K562 (cell line): ENCODE measurements around the gene HECW1. TPM values are rescaled to one million over a fixed set of nuclear protein-coding genes. Genes with fewer than 3 reads are reported as not detected.
"Not testable (repeated sequence)": the region's sequence is repeated elsewhere in the genome, so short reads cannot be mapped to it uniquely, and the experiment has no call there.

ENCODE experiments used
- ATAC-seq: fragments of 200-7000 bp; cut with Tn5 transposase; 3 replicates; pipeline ENCODE4 v1.9.1; 2020; ENCODE audit warnings: moderate library complexity
- BruUV-seq: library from RNA; stranded (reverse); fragments of 400-500 nt; replicated peaks from 2 replicates; lab custom pipeline; 2021; lab: Mats Ljungman, UMichigan
- CTCF ChIA-PET: fragments of 300-600 bp; formaldehyde crosslinking; extraction: SDS; loops from one replicate; lab custom pipeline; 2021; ENCODE audit warnings: low intra/inter-chr PET ratio; lab: Yijun Ruan, JAX
- POLR2A ChIA-PET: fragments of 300-600, 350-650 bp; sonication (Branson Sonifier 250); formaldehyde crosslinking; extraction: SDS; loops from one replicate; lab custom pipeline; 2021; ENCODE audit warnings: antibody characterized with exemption, inconsistent platforms; lab: Yijun Ruan, JAX
- DNase-seq, 4 experiments: peaks; one replicate each; pipeline versions ENCODE4 v3.0.0 to v3.0.0-alpha.2; 2011 to 2018; ENCODE audit warnings: low spot score in 3 of 4, mixed read lengths in 3 of 4; ENCODE audit errors: extremely low read depth in 1 of 4
- FAIRE-seq: peaks from 2 replicates; lab custom pipeline; 2011; peaks lifted over from hg19 to GRCh38; lab: Jason Lieb, UNC
- H2AFZ ChIP-seq: 2 replicates; pipeline ENCODE4 v1.6.0; 2011; ENCODE audit warnings: low read depth, low read length, control low read depth, inconsistent platforms
- H3K27ac ChIP-seq: fragments of 200-600 bp; 3 replicates; pipeline ENCODE4 v1.8.0; 2011; ENCODE audit warnings: low read depth, mild to moderate bottlenecking, control low read depth, inconsistent platforms, low read length, moderate library complexity, mixed read lengths; ENCODE audit errors: extremely low read depth
- H3K27me3 ChIP-seq, 2 experiments: fragments of 300-600 bp in 1 of 2; 2 replicates in 1 of 2; 3 replicates in 1 of 2; pipeline versions ENCODE4 v1.6.0 to v1.8.0; 2011; ENCODE audit warnings: inconsistent platforms in 2 of 2, low read length in 2 of 2, mild to moderate bottlenecking in 1 of 2, mixed read lengths in 1 of 2, moderate library complexity in 1 of 2; ENCODE audit not compliant: control insufficient read depth in 2 of 2, insufficient read depth in 2 of 2
- H3K36me3 ChIP-seq: fragments of 300-600 bp; 3 replicates; pipeline ENCODE4 v1.8.0; 2011; ENCODE audit warnings: mild to moderate bottlenecking, low read length, inconsistent platforms; ENCODE audit not compliant: control insufficient read depth, insufficient read depth
- H3K4me1 ChIP-seq, 2 experiments: fragments of 200-600 bp in 1 of 2; replicated peaks in 1 of 2; 2 replicates in 1 of 2; 3 replicates in 1 of 2; pipeline versions ENCODE4 v1.5.1 to v1.8.0; 2011; ENCODE audit warnings: inconsistent platforms in 2 of 2, low read length in 2 of 2, mild to moderate bottlenecking in 1 of 2, mixed read lengths in 1 of 2, moderate library complexity in 1 of 2; ENCODE audit not compliant: control insufficient read depth in 2 of 2, insufficient read depth in 2 of 2
- H3K4me2 ChIP-seq: 2 replicates; pipeline ENCODE4 v1.6.1; 2011; ENCODE audit warnings: low read length, control low read depth, inconsistent platforms, mixed read lengths; ENCODE audit not compliant: insufficient read depth
- H3K4me3 ChIP-seq: fragments of 200-600 bp; sonication (generic), shearing (Covaris generic); 2 replicates; pipeline ENCODE4 v1.5.1; 2016; ENCODE audit warnings: control low read depth, inconsistent platforms
- H3K79me2 ChIP-seq: fragments of 200-600 bp; 3 replicates; pipeline ENCODE4 v1.8.0; 2011; ENCODE audit warnings: low read length, inconsistent platforms; ENCODE audit not compliant: control insufficient read depth, insufficient read depth
- H3K9ac ChIP-seq, 2 experiments: 2 replicates each; pipeline versions ENCODE4 v1.6.0 to v1.6.1; 2011; ENCODE audit warnings: low read depth in 2 of 2, low read length in 2 of 2, control low read depth in 1 of 2, inconsistent platforms in 1 of 2, mild to moderate bottlenecking in 1 of 2, mixed read lengths in 1 of 2; ENCODE audit not compliant: insufficient read depth in 1 of 2
- H3K9me1 ChIP-seq: one replicate; pipeline ENCODE4 v1.6.0; 2011; ENCODE audit warnings: inconsistent platforms, mild to moderate bottlenecking, low read length, moderate library complexity; ENCODE audit not compliant: control insufficient read depth, insufficient read depth
- H3K9me3 ChIP-seq: replicated peaks from 2 replicates; pipeline ENCODE4 v1.5.1; 2011; ENCODE audit warnings: low read depth, low read length, inconsistent platforms; ENCODE audit not compliant: control insufficient read depth, insufficient read depth
- H4K20me1 ChIP-seq: replicated peaks from 2 replicates; pipeline ENCODE4 v1.6.1; 2011; ENCODE audit warnings: low read length, inconsistent platforms, mixed read lengths; ENCODE audit not compliant: control insufficient read depth, insufficient read depth
- DDX20 ChIP-seq: fragments of 450-650 bp; IDR thresholded peaks from 2 replicates; pipeline ENCODE4 v1.6.1; 2016; ENCODE audit warnings: missing genetic modification characterization, low read depth, mild to moderate bottlenecking, missing compliant biosample characterization, moderate library complexity
- MAFF ChIP-seq: IDR thresholded peaks from 2 replicates; pipeline ENCODE4 v1.6.1; 2012; ENCODE audit warnings: low read length, improper control_type of control experiment
- WGBS: fragments of 100-300 bp; shearing (Covaris generic); methylation state at CpG from one replicate; pipeline ENCODE4 v1.1.6; 2016; ENCODE audit warnings: low coverage, mixed read lengths; ENCODE audit not compliant: insufficient coverage; ENCODE audit errors: missing lambda C conversion rate; 5-methylcytosine and 5-hydroxymethylcytosine counted together
- in situ Hi-C: fragments of 300-500 bp; cut with MboI; formaldehyde crosslinking; loops from 4 replicates; pipeline ENCODE4 v1.15.0; 2018; ENCODE audit warnings: inconsistent platforms, mixed read lengths
- intact Hi-C: fragments of 100-400 bp; cut with micrococcal nuclease; formaldehyde crosslinking; loops from 2 replicates; pipeline ENCODE4 v1.14.2; 2022
- polyA plus RNA-seq, 8 experiments: library from polyadenylated mRNA; depleted of rRNA in 4 of 8; stranded (reverse) in 5 of 8; unstranded in 3 of 8; fragments of >200 nt; fragmentation: Nextera tagmentation in 2 of 8; fragmentation: Illumina TruSeq in 1 of 8; extraction: Ambion mirVana in 2 of 8; extraction: Trizol in 1 of 8; gene quantifications; 2 replicates each; pipeline versions ENCODE4 v1.2.1 to v1.2.3, GENCODE V29; 2011 to 2014; ENCODE audit warnings: inconsistent platforms in 1 of 8, missing spikeins in 1 of 8
- total RNA-seq, 7 experiments: library from RNA; depleted of rRNA in 6 of 7; stranded (reverse); fragments of >200 nt in 6 of 7; fragmentation: Illumina TruSeq in 2 of 7; extraction: Trizol in 2 of 7; gene quantifications; 2 replicates each; pipeline versions ENCODE4 v1.2.1 to v1.2.3, GENCODE V29; 2011 to 2021; ENCODE audit warnings: low replicate concordance in 1 of 7

The HECW1 gene
- total and polyA plus RNA-seq, 9 of the 15 experiments (the other 6 are each of a cell fraction or from before 2014, with no cell fraction given), result 0.07 to 0.31 (median 0.13) TPM; not detected in 4

GRCh38 chr7:43208242-43208641 lies 95.8 kb downstream of the HECW1 start:
- Histone ChIP-seq H3K36me3 (no peaks in the 10 kb centered on the region), H3K9me3 (no peaks in the 10 kb centered on the region), H3K9me1 (no peaks in the 10 kb centered on the region), H3K4me1 (no peaks in the 10 kb centered on the region; a peak in 1 of 5 replicates), H3K9ac (no peak overlapping the region), H2AFZ (no peak overlapping the region), H3K79me2 (no peaks in the 10 kb centered on the region), H4K20me1 (no peaks in the 10 kb centered on the region), H3K4me2 (no peak overlapping the region), H3K27me3 (peaks cover 13 to 40% of the 10 kb centered on the region in 2 experiments; a peak in 4 of 5 replicates), H3K4me3 (no peak overlapping the region), H3K27ac (no peak overlapping the region)
- in situ Hi-C loops (no loop called here), intact Hi-C loops (no loop called here)
- BruUV-seq, result no TSS peak
- ATAC-seq (no peak), FAIRE-seq (no peak), DNase-seq (no peak)
- ChIA-PET POLR2A (no interaction called here), CTCF (no interaction called here)
- TF ChIP-seq MAFF, result no peak
- no peak for TF ChIP-seq DDX20 (tag)
- WGBS, result 0% methylated on average over 2 of the region's 2 CpGs

- H3K27ac ChIP-seq, H3K9ac ChIP-seq, H3K4me2 ChIP-seq, H3K36me3 ChIP-seq, DNase-seq, H4K20me1 ChIP-seq, H3K79me2 ChIP-seq, CTCF ChIA-PET, H3K4me3 ChIP-seq, H2AFZ ChIP-seq, H3K4me1 ChIP-seq, H3K9me3 ChIP-seq, ATAC-seq, intact Hi-C loops, BruUV-seq, in situ Hi-C loops, H3K9me1 ChIP-seq, FAIRE-seq: not testable (repeated sequence)
- H3K27me3 ChIP-seq, result peaks cover 17 to 44% of the 10 kb centered on the region in 2 experiments; a peak in 4 of 5 replicates
- 4% methylated on average over 11 of the region's 11 CpGs for WGBS
- POLR2A ChIA-PET, result interaction anchor here (0.6 kb wide), 1 partner anchor 56 kb away, joined by 3 read pairs; no protein-coding TSS in a partner anchor
Measured at GRCh38 chr7:43210539-43210938, 98.1 kb downstream of the HECW1 start.
